Left renal pelvis (tissue), 4 donors: ENCODE measurements around the gene SBF2. TPM values are rescaled to one million over a fixed set of nuclear protein-coding genes. Genes with fewer than 3 reads are reported as not detected.

Experiments used
- DNase-seq, 4 donors: peaks; one replicate each; pipeline ENCODE4 v3.0.0-alpha.2; 2013; ENCODE audit warnings: low read depth in 4 of 4, low spot score in 3 of 4
- polyA plus RNA-seq, 4 donors: library from polyadenylated mRNA; unstranded; fragments of 120-200 nt; gene quantifications; one replicate each; pipeline ENCODE4 v1.2.1, GENCODE V29; 2013; ENCODE audit not compliant: insufficient read length in 4 of 4

The SBF2 gene
- polyA plus RNA-seq, 4 donors, result 43.2 to 51.3 (median 49.2) TPM

GRCh38 chr11:9831122-9831521 is 462.9 kb downstream of the SBF2 start:
- DNase-seq, result no peak

- no peak for DNase-seq
Observed at GRCh38 chr11:9827708-9828107, 466.3 kb downstream of the SBF2 start.

- DNase-seq, result no peak
Observed at GRCh38 chr11:9826390-9826789, 467.6 kb downstream of the SBF2 start.

- no peak for DNase-seq
Observed at GRCh38 chr11:9825895-9826294, 468.1 kb downstream of the SBF2 start.

- DNase-seq, result no peak
Observed at GRCh38 chr11:9825315-9825714, 468.7 kb downstream of the SBF2 start.

- no peak for DNase-seq
Observed at GRCh38 chr11:9823887-9824385, 470.1 kb downstream of the SBF2 start.

- DNase-seq, result no peak
Observed at GRCh38 chr11:9823439-9823838, 470.6 kb downstream of the SBF2 start.

- no peak for DNase-seq
Observed at GRCh38 chr11:9821008-9821752, 472.8 kb downstream of the SBF2 start.

GRCh38 chr11:9820260-9820659 is 473.8 kb downstream of the SBF2 start:
- no peak for DNase-seq

GRCh38 chr11:9817191-9817590 is 476.8 kb downstream of the SBF2 start:
- no peak for DNase-seq

GRCh38 chr11:9815486-9816136 is 478.4 kb downstream of the SBF2 start:
- DNase-seq, result no peak

- DNase-seq, result no peak
Observed at GRCh38 chr11:9814108-9814507, 479.9 kb downstream of the SBF2 start.

GRCh38 chr11:9808943-9809342 is 485.1 kb downstream of the SBF2 start:
- no peak for DNase-seq

GRCh38 chr11:9806946-9807687 is 486.9 kb downstream of the SBF2 start:
- no peak for DNase-seq

GRCh38 chr11:9804419-9804902 is 489.6 kb downstream of the SBF2 start:
- no peak for DNase-seq

GRCh38 chr11:9803685-9804418 is 490.2 kb downstream of the SBF2 start:
- DNase-seq, result no peak

- no peak for DNase-seq
Observed at GRCh38 chr11:9802291-9802861, 491.6 kb downstream of the SBF2 start.

- no peak for DNase-seq
Observed at GRCh38 chr11:9799886-9800285, 494.1 kb downstream of the SBF2 start.

GRCh38 chr11:9797300-9797699 is 496.7 kb downstream of the SBF2 start:
- DNase-seq, result no peak

GRCh38 chr11:9796854-9797253 is 497.2 kb downstream of the SBF2 start:
- no peak for DNase-seq
